ENCODE measurements around the gene MBP. TPM values are rescaled to one million over a fixed set of nuclear protein-coding genes. Genes with fewer than 3 reads are reported as not detected.

The MBP gene
- total and polyA plus RNA-seq, 8 donors, result 6.3 to 33.5 (median 20.7) TPM

GRCh38 chr18:77131652-77132368 lies 773 bp downstream of the MBP start:
- intact Hi-C loops (cut with DNase I), result no loop called here
- H3K27ac ChIP-seq, result peak overlapping the region; percentile 90 to 99 (median 96)
- DNase-seq, result peak; percentile 65 to 91 (median 79)
- peaks cover 3 to 30% (median 21%) of the 10 kb centered on the region in 3 donors for H3K4me1 ChIP-seq
- no peaks in the 10 kb centered on the region for H3K36me3 ChIP-seq
- no peaks in the 10 kb centered on the region for H3K9me3 ChIP-seq
- H3K27me3 ChIP-seq, result no peaks in the 10 kb centered on the region
- ATAC-seq, result peak; percentile 64 to 75 (median 74)
- H3K4me3 ChIP-seq, result peak overlapping the region; percentile 84 to 95 (median 94)
- 1% methylated on average over 52 to 76 of the region's 76 CpGs for WGBS, 2 donors
- FAIRE-seq, result no peak
- TF ChIP-seq CTCF (IDR thresholded peaks at IDR 0.05), result no peak

- H3K27me3 ChIP-seq, result no peaks in the 10 kb centered on the region
- intact Hi-C loops (cut with DNase I), result no loop called here
- H3K27ac ChIP-seq, result peak overlapping the region; percentile 90 to 99 (median 96)
- DNase-seq, result peak in 3 of 6 donors; percentile 36 to 69 (median 66)
- H3K36me3 ChIP-seq, result no peaks in the 10 kb centered on the region
- WGBS, 2 donors, result 1 to 2% methylated on average over 30 to 31 of the region's 31 CpGs
- peak overlapping the region; percentile 84 to 95 (median 94) for H3K4me3 ChIP-seq
- no peak for TF ChIP-seq CTCF (IDR thresholded peaks at IDR 0.05)
- no peak for FAIRE-seq
- peak in 2 of 4 donors; percentile 2 to 5 for ATAC-seq
- peaks cover 3 to 30% (median 21%) of the 10 kb centered on the region in 3 donors for H3K4me1 ChIP-seq
- H3K9me3 ChIP-seq, result no peaks in the 10 kb centered on the region
These were observed 1.4 kb downstream of the MBP start for GRCh38 chr18:77131100-77131651.

- FAIRE-seq (no peak), ATAC-seq (no peak), DNase-seq (no peak)
- H3K4me1 ChIP-seq, result peaks cover 3 to 31% (median 21%) of the 10 kb centered on the region in 3 donors
- peak overlapping the region in 2 of 4 donors; percentile 99 for H3K27ac ChIP-seq
- H3K4me3 ChIP-seq, result peak overlapping the region in 1 of 4 donors; percentile 95
- H3K27me3 ChIP-seq, result no peaks in the 10 kb centered on the region
- 47 to 69% methylated on average over 21 to 27 of the region's 27 CpGs for WGBS, 2 donors
- no peaks in the 10 kb centered on the region for H3K36me3 ChIP-seq
- no peak for TF ChIP-seq CTCF (IDR thresholded peaks at IDR 0.05)
- H3K9me3 ChIP-seq, result no peaks in the 10 kb centered on the region
- intact Hi-C loops (cut with DNase I), result no loop called here
These were observed 2.1 kb downstream of the MBP start for GRCh38 chr18:77130229-77131099.

GRCh38 chr18:77129150-77129551 lies 3.4 kb downstream of the MBP start:
- FAIRE-seq, result no peak
- no peak for DNase-seq
- 61 to 63% methylated on average over 7 of the region's 7 CpGs for WGBS, 2 donors
- intact Hi-C loops (cut with DNase I), result no loop called here
- peak overlapping the region in 2 of 4 donors; percentile 80 to 85 for H3K27ac ChIP-seq
- TF ChIP-seq CTCF (IDR thresholded peaks at IDR 0.05), result no peak
- H3K9me3 ChIP-seq, result no peaks in the 10 kb centered on the region
- H3K4me1 ChIP-seq, result peaks cover 3 to 38% (median 21%) of the 10 kb centered on the region in 3 donors
- no peaks in the 10 kb centered on the region for H3K27me3 ChIP-seq
- no peak for ATAC-seq
- H3K36me3 ChIP-seq, result no peaks in the 10 kb centered on the region
- H3K4me3 ChIP-seq, result no peak overlapping the region
